ENCODE results near the gene ADORA2A. TPM values are rescaled to one million over a fixed set of nuclear protein-coding genes. Genes with fewer than 3 reads are reported as not detected.
"Not testable (repeated sequence)": the region's sequence is repeated elsewhere in the genome, so short reads cannot be mapped to it uniquely, and the experiment has no call there.

ADORA2A gene
- total RNA-seq, 1 experiment from 2014 or later, result 0.52 TPM

- DNase-seq (ENCODE audit: low spot score), result no peak
Measured at GRCh38 chr22:24489011-24489410, 61.6 kb downstream of the ADORA2A start.

- DNase-seq (ENCODE audit: low spot score), result not testable (repeated sequence)
Measured at GRCh38 chr22:24489434-24489833, 62.0 kb downstream of the ADORA2A start.

Other genes with a start within 250 kb of the ADORA2A start
- gene SUSD2, start 246.1 kb upstream of the ADORA2A start, total RNA-seq (2014; rRNA removed; shearing (Covaris generic)), result 1.1 and 2.6 TPM in 2 replicates
- gene GGT5, start 182.5 kb upstream of the ADORA2A start, total RNA-seq (2014; rRNA removed; shearing (Covaris generic)), result not detected in 2 replicates
- gene SPECC1L, start 156.8 kb upstream of the ADORA2A start, total RNA-seq (2014; rRNA removed; shearing (Covaris generic)), result 14.0 and 19.3 TPM in 2 replicates
- not detected in 2 replicates for gene UPB1, start 67.7 kb downstream of the ADORA2A start, total RNA-seq (2014; rRNA removed; shearing (Covaris generic))
- gene GUCD1, start 127.5 kb downstream of the ADORA2A start, total RNA-seq (2014; rRNA removed; shearing (Covaris generic)), result 58.3 and 73.8 TPM in 2 replicates
- 152 and 187 TPM in 2 replicates for gene SNRPD3, start 128.4 kb downstream of the ADORA2A start, total RNA-seq (2014; rRNA removed; shearing (Covaris generic))
- gene LRRC75B, start 165.5 kb downstream of the ADORA2A start, total RNA-seq (2014; rRNA removed; shearing (Covaris generic)), result 1.4 and 5.0 TPM in 2 replicates
- gene GGT1, start 175.6 kb downstream of the ADORA2A start, total RNA-seq (2014; rRNA removed; shearing (Covaris generic)), result 30.0 and 43.8 TPM in 2 replicates